NOMO-1 treated with dmso at 0.1 percent for 144 hours (cell line): ENCODE results near the gene CDK14.
A peak's percentile ranks its signal among the peaks of the same experiment; 100 is the strongest.
"Not testable (repeated sequence)": the region's sequence is repeated elsewhere in the genome, so short reads cannot be mapped to it uniquely, and the experiment has no call there.

Experiments used
- DNase-seq: peaks from one replicate; lab custom pipeline; 2025; ENCODE audit not compliant: unreplicated experiment; lab: John Stamatoyannopoulos, UW

CDK14 gene

GRCh38 chr7:90629297-90629918, 33.3 kb downstream of the CDK14 start:
- peak; percentile 65 for DNase-seq

GRCh38 chr7:90631502-90631901, 35.4 kb downstream of the CDK14 start:
- DNase-seq, result no peak

GRCh38 chr7:90639683-90640082, 43.6 kb downstream of the CDK14 start:
- DNase-seq, result not testable (repeated sequence)

GRCh38 chr7:90642978-90643377, 46.9 kb downstream of the CDK14 start:
- no peak for DNase-seq

- DNase-seq, result no peak
Observed at GRCh38 chr7:90645784-90646183, 49.7 kb downstream of the CDK14 start.

GRCh38 chr7:90648107-90648506, 52.0 kb downstream of the CDK14 start:
- no peak for DNase-seq

GRCh38 chr7:90648834-90649233, 52.7 kb downstream of the CDK14 start:
- no peak for DNase-seq

GRCh38 chr7:90654718-90655427, 58.8 kb downstream of the CDK14 start:
- no peak for DNase-seq

GRCh38 chr7:90655566-90655965, 59.4 kb downstream of the CDK14 start:
- no peak for DNase-seq

GRCh38 chr7:90657481-90657880, 61.4 kb downstream of the CDK14 start:
- no peak for DNase-seq

GRCh38 chr7:90660100-90660499, 64.0 kb downstream of the CDK14 start:
- DNase-seq, result no peak

- DNase-seq, result no peak
Observed at GRCh38 chr7:90660819-90661218, 64.7 kb downstream of the CDK14 start.

GRCh38 chr7:90661290-90662151, 65.4 kb downstream of the CDK14 start:
- DNase-seq, result no peak

GRCh38 chr7:90663176-90663575, 67.1 kb downstream of the CDK14 start:
- DNase-seq, result no peak

- no peak for DNase-seq
Observed at GRCh38 chr7:90666186-90666585, 70.1 kb downstream of the CDK14 start.

GRCh38 chr7:90668992-90669391, 72.9 kb downstream of the CDK14 start:
- DNase-seq, result no peak

GRCh38 chr7:90669492-90669891, 73.4 kb downstream of the CDK14 start:
- DNase-seq, result no peak

GRCh38 chr7:90671571-90671970, 75.5 kb downstream of the CDK14 start:
- no peak for DNase-seq

GRCh38 chr7:90672210-90672609, 76.1 kb downstream of the CDK14 start:
- no peak for DNase-seq

GRCh38 chr7:90674625-90675024, 78.5 kb downstream of the CDK14 start:
- DNase-seq, result no peak

- no peak for DNase-seq
Observed at GRCh38 chr7:90675982-90676381, 79.9 kb downstream of the CDK14 start.
